Measurements from ENCODE around the gene DNPH1.

The DNPH1 gene

GRCh38 chr6:43264599-43265145 lies 35.4 kb upstream of the DNPH1 start:
- DNase-seq (ENCODE audit: low spot score): no peak

- DNase-seq (ENCODE audit: low spot score): no peak
Observed at GRCh38 chr6:43263314-43264178, 34.3 kb upstream of the DNPH1 start.

DNA sequence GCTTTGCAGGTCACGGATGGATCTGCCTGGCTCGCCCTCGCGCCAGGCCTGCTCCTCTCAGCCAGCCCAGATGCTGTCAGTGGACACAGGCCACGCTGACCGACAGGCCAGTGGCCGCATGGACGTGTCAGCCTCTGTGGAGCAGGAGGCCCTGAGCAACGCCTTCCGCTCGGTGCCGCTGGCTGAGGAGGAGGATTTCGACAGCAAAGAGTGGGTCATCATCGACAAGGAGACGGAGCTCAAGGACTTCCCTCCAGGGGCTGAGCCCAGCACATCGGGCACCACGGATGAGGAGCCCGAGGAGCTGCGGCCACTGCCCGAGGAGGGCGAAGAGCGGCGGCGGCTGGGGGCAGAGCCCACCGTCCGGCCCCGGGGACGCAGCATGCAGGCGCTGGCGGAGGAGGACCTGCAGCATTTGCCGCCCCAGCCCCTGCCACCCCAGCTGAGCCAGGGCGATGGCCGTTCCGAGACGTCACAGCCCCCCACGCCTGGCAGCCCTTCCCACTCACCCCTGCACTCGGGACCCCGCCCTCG lies 33.6 kb upstream of the DNPH1 start:
- no peak for DNase-seq (ENCODE audit: low spot score)

DNA sequence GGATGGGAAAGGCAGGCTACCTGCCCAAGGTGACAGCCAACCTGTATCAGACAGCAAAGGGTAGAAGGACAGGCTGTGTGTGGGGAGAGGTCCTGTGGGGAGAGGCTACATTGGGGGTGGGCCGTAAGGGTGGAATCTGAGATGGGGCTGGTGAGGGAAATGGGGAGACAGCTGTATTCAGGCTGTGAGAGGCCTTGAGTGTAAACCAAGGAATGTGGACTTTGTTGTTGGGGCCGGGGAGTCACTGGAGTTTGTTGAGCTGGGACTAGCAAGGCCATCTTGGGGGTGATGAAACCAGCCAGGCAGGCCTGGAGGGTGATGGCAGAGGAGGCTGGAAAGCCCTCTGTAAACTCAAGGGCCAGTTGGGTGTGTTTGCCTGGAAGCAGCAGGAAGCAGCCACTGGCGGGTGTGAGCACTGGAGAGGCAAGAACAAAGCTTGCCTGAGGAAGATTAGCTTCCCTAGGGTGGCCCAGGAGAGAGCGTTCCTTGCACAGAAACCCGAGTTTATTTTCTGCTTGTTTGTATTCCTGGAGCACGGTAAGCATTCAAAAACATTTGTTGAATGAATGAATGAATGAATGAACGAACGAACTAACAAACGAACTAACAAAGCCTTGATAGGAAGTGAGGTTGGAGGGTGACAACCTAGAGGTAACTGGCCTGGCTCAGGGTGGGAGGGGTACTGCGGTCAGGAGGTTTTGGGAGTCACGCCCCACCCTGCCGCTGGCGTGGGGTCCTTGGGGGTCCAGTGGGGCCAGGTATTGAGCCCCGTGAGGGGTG lies 32.9 kb upstream of the DNPH1 start:
- DNase-seq (ENCODE audit: low spot score): no peak

DNA sequence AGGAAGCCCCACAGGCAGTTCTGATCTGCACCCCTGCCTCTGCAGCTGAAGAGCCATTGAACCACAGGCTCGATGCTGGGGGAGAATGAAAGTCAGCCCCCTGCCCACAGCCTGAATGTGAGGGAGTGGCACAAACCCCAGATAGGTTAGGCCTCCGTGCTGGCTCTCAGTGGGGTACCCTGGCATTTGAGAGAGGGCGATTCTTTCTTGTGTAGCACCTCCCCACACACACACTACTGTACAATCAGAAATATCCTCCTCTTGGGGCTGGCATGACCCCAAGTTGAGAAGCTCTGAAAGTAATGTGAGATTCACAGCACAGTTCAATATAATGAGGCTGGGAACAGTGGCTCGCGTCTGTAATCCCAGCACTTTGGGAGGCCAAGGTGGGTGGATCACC lies 31.9 kb upstream of the DNPH1 start:
- no peak for DNase-seq (ENCODE audit: low spot score)

GRCh38 chr6:43260791-43261190 lies 31.5 kb upstream of the DNPH1 start:
- no peak for DNase-seq (ENCODE audit: low spot score)

DNA sequence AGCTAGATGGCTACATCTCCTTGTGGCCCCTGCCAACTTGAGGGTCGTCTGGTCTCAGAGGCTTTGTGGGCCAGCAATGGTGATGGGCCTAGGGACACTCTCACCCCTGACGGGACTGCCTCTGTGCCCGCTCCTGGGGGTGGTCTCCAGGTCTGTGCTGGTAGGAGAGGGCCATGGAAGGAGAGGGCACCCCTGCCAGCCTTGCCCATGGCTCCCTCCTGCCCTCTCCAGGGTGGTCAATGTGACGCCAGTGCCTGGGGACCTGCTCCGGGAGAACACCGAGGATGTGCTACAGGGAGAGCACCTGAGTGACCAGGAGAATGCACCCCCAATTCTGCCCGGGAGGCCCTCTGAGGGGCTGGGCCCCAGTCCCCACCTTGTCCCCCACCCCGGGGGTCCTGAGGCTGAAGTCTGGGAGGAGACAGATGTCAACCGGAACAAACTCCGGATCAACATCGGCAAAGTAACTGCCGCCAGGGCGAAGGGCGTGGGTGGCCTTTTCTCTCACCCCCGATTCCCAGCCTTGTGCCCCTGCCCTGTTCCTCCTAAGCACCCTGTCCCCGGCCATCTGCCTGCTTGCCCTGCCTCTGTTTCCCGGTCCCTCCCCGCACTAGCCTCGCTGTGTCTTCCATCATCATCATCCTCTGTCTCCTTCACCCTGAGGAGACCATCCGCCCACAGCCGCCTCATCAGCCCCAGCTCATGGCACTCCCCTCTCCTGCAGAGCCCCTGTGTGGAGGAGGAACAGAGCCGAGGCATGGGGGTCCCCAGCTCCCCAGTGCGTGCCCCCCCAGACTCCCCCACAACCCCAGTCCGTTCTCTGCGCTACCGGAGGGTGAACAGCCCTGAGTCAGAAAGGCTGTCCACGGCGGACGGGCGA lies 29.8 kb upstream of the DNPH1 start:
- DNase-seq (ENCODE audit: low spot score): no peak

GRCh38 chr6:43258180-43258579 lies 28.9 kb upstream of the DNPH1 start:
- DNase-seq (ENCODE audit: low spot score): no peak

DNA sequence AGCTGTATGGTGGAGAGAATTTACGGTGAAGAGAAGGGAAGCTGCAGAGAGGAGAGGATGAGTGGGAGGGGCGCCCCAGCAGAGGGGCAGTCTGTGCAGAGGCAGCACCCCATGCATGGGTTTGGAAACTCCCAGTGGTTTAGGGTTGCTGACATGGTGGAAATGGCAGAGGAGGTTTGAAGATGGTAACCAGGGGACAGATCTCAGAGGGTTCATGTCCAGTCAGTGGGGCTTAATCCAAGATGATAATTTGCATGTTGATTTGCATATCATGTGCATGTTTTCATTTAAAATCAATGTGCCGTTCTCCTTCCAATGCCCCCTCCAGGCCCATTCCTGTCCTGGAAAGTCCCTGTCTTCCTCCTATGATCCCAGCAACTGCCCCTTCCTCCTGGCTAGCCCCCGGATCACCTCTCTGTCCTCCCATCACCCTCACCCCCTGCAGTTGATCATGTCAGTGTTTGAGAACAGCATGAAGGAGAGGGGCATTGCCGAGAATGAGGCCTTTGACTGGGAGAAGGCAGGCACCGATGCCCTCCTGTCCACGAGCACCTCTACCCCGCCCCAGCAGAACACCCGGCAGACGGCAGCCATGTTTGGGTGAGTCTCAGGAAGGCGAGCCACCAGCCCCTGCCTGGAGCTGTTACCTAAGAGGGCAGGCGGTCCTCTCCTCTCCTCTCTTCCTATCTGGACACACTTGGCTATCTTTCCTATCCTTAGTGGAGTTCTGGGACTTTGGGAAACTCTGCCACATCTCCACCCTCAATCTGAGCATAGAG lies 28.3 kb upstream of the DNPH1 start:
- no peak for DNase-seq (ENCODE audit: low spot score)

DNA sequence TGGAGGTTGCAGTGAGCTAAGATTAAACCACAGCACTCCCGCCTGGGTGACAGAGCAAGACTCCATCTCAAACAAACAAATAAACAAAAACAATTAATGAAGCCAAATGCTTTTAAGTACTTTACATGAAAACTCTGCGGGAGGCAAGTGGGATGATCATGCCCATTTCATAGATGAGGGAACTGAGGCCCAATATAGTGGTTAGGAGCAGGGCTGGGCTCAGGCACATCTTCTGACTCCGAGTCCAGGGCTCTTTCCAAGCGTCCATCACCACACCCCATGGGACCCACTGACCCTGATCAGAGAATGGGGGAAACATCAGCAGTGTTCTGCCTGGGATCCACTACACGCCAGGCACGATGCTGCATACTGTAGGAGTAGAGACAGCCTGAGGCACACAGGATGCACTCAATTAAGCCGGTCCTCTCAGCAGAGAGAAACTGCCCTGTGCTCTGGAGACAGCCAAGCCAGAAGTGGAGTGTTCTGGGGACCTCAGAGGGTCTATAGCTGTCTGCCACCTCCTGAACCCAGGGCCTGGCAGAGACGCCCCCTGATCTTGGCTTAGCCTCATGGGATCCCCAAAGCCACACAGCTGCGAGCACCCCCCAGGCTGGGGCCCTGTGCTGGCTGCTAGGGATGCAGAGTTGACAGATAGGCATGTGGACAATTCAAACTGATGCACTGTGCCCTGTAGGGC lies 27.5 kb upstream of the DNPH1 start:
- DNase-seq (ENCODE audit: low spot score): no peak

GRCh38 chr6:43255408-43256054 lies 26.2 kb upstream of the DNPH1 start:
- DNase-seq (ENCODE audit: low spot score): no peak

GRCh38 chr6:43254846-43255245 lies 25.6 kb upstream of the DNPH1 start:
- no peak for DNase-seq (ENCODE audit: low spot score)

GRCh38 chr6:43254138-43254817 lies 25.0 kb upstream of the DNPH1 start:
- no peak for DNase-seq (ENCODE audit: low spot score)

GRCh38 chr6:43253401-43253800 lies 24.1 kb upstream of the DNPH1 start:
- DNase-seq (ENCODE audit: low spot score): no peak

- no peak for DNase-seq (ENCODE audit: low spot score)
Observed at GRCh38 chr6:43250992-43251373, 21.7 kb upstream of the DNPH1 start.

GRCh38 chr6:43248791-43249190 lies 19.5 kb upstream of the DNPH1 start:
- no peak for DNase-seq (ENCODE audit: low spot score)

GRCh38 chr6:43248101-43248500 lies 18.8 kb upstream of the DNPH1 start:
- DNase-seq (ENCODE audit: low spot score): no peak

GRCh38 chr6:43247114-43247999 lies 18.1 kb upstream of the DNPH1 start:
- DNase-seq (ENCODE audit: low spot score): peak; percentile 68

All from SK-N-DZ (cell line).